Measurements from ENCODE around the gene DDX10.
A peak's percentile ranks its signal among the peaks of the same experiment; 100 is the strongest.

Gene DDX10

DNA sequence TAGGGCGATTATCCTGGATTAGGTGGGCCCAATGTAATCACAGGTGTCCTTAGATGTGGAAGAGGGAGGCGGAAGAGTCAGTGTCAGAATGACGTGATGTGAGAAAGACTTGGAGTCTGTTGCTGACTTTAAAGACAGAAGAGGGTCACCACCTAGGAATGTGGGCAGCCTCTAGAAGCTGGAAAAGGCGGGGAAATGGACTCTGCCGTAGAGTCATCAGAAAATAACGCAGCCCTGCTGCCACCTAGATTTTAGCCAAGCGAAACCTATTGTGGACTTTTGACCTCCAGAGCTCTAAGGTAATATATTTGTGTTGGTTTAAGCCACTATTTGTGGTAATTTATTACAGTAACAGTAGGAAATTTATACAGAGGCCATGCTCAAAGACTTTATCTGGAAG lies 4.8 kb downstream of the DDX10 start:
- Histone ChIP-seq H3K4me3 (no peak overlapping the region), H3K27me3 (ENCODE audit: low read depth) (no peaks in the 10 kb centered on the region), H3K36me3 (replicated peaks) (peaks cover 6% of the 10 kb centered on the region), H3K9me3 (no peaks in the 10 kb centered on the region), H3K4me1 (peaks cover 33% of the 10 kb centered on the region)
- no peak for DNase-seq (ENCODE audit: low spot score in 2 of 2)
- in situ Hi-C loops (cut with MboI; ENCODE audit: low sequenced_read_pairs), result loop anchor here (10.0 to 25.0 kb wide), 4 partner anchors 195 to 657 kb away; partner anchors contain the start of genes ATM, CUL5 and NPAT

DNA sequence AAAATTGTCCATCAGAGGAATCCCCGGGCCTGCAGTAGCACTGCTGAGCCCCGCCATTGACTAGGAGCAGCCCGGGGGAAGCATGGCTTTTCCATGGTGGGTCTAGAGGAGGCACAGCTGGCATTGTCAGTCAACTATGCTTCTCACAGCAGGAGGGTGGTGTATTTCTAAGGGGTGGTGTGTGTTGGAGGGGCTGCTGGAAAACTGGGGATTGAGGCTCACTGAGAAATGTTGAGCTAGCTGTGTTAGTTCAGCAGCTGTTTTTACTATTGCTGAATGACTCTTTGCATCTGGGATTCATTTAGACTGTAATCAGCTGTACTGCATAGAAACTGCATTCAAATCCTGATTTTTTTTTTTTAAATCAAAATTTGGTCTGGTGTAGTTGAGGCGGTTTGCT lies 5.6 kb downstream of the DDX10 start:
- no peak for DNase-seq (ENCODE audit: low spot score in 2 of 2)
- Histone ChIP-seq H3K9me3 (no peaks in the 10 kb centered on the region), H3K36me3 (replicated peaks) (peaks cover 13% of the 10 kb centered on the region), H3K4me1 (peaks cover 33% of the 10 kb centered on the region), H3K4me3 (no peak overlapping the region), H3K27me3 (ENCODE audit: low read depth) (no peaks in the 10 kb centered on the region)
- in situ Hi-C loops (cut with MboI; ENCODE audit: low sequenced_read_pairs), result loop anchor here (10.0 to 25.0 kb wide), 4 partner anchors 194 to 658 kb away; partner anchors contain the start of genes ATM, CUL5 and NPAT

DNA sequence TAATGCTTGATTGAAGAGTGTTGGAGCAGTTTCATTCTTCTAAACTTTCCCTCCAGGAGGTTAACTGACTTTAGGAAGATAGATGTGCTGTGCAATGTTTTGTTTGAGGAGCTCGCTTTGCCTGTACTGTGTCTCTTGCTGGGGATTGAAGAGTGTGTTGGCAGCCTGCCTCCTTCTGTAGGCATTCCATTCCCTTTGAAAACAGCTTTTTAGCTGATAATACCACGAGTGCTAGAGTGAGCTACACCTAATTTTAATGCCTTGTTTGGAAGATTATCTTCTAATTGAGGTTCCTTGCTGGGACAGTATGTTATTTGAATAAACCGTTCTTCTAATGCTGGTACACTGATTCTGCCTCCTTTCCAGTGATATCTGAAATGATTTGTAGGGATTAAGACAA lies 7.2 kb downstream of the DDX10 start:
- peak; percentile 73 to 91 for DNase-seq (ENCODE audit: low spot score in 2 of 2)
- H3K4me3 ChIP-seq, result no peak overlapping the region
- H3K4me1 ChIP-seq, result peaks cover 16% of the 10 kb centered on the region
- no peaks in the 10 kb centered on the region for H3K9me3 ChIP-seq
- H3K27me3 ChIP-seq (ENCODE audit: low read depth), result no peaks in the 10 kb centered on the region
- in situ Hi-C loops (cut with MboI; ENCODE audit: low sequenced_read_pairs), result loop anchor here (10.0 to 25.0 kb wide), 4 partner anchors 193 to 660 kb away; partner anchors contain the start of genes ATM, CUL5 and NPAT
- H3K36me3 ChIP-seq (replicated peaks), result peaks cover 26% of the 10 kb centered on the region

DNA sequence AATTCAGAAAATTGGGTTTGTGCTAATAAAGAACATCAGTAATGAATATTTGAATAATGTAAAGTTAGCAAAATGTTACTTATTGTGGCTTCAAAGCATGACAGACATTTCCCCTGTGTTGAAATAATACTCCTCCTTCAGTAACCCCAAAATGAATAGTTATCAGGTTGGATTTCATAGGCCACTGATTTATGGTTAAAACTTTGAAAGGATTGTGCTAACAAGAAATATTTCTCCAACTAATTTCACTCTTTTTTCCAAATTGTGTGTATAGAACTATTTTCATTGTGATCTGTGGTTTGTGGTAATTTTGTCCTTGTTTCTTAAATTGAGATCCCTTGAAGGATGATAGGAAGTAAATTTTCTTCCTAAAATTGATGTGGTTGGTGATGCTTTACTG lies 7.9 kb downstream of the DDX10 start:
- in situ Hi-C loops (cut with MboI; ENCODE audit: low sequenced_read_pairs), result loop anchor here (10.0 to 25.0 kb wide), 4 partner anchors 192 to 660 kb away; partner anchors contain the start of genes ATM, CUL5 and NPAT
- Histone ChIP-seq H3K36me3 (replicated peaks) (peaks cover 33% of the 10 kb centered on the region), H3K4me3 (no peak overlapping the region), H3K9me3 (no peaks in the 10 kb centered on the region), H3K27me3 (ENCODE audit: low read depth) (no peaks in the 10 kb centered on the region), H3K4me1 (peaks cover 11% of the 10 kb centered on the region)
- no peak for DNase-seq (ENCODE audit: low spot score in 2 of 2)

DNA sequence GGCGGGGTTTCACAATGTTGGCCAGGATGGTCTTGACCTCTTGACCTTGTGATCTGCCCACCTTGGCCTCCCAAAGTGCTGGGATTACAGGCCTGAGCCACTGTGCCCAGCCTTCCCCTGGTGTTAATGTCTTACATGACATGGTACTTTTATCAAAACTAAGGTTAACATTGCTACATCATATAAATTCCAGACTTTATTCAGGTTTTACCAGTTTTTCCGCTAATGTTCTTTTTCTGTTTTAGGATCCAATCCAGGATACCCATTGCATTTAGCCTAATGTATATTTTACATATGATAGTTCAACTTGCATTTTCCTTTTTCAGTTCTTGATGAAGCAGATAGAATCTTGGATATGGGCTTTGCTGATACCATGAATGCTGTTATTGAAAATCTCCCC lies 14.2 kb downstream of the DDX10 start:
- peaks cover 49% of the 10 kb centered on the region for H3K36me3 ChIP-seq (replicated peaks)
- in situ Hi-C loops (cut with MboI; ENCODE audit: low sequenced_read_pairs), result loop anchor here (10.0 to 25.0 kb wide), 2 partner anchors 186 to 1008 kb away; no protein-coding TSS in a partner anchor
- H3K9me3 ChIP-seq, result no peaks in the 10 kb centered on the region
- DNase-seq (ENCODE audit: low spot score in 2 of 2), result no peak
- no peaks in the 10 kb centered on the region for H3K4me1 ChIP-seq
- H3K4me3 ChIP-seq, result no peak overlapping the region
- H3K27me3 ChIP-seq (ENCODE audit: low read depth), result no peaks in the 10 kb centered on the region

DNA sequence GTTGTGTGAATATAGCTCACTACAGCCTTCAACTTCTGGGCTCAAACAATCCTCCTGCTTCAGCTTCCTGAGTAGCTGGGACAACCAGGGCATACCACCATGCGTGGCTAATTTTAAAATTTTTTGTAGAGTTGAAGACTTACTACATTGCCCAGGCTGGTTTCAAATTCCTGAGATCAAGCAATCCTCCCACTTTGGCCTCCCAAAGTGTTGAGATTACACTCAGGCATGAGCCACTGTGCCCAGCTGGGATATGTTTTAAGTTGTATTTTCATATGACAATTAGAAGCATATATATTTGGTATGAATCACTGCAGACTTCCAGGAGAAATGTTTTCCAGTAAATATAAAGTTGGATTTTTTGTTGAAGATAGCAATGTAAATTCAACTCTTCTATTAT lies 15.4 kb downstream of the DDX10 start:
- Histone ChIP-seq H3K4me1 (no peaks in the 10 kb centered on the region), H3K27me3 (ENCODE audit: low read depth) (no peaks in the 10 kb centered on the region), H3K36me3 (replicated peaks) (peaks cover 41% of the 10 kb centered on the region), H3K4me3 (no peak overlapping the region), H3K9me3 (no peaks in the 10 kb centered on the region)
- DNase-seq (ENCODE audit: low spot score in 2 of 2), result no peak
- in situ Hi-C loops (cut with MboI; ENCODE audit: low sequenced_read_pairs), result loop anchor here (25.0 kb wide), 1 partner anchor 1007 kb away; no protein-coding TSS in a partner anchor

DNA sequence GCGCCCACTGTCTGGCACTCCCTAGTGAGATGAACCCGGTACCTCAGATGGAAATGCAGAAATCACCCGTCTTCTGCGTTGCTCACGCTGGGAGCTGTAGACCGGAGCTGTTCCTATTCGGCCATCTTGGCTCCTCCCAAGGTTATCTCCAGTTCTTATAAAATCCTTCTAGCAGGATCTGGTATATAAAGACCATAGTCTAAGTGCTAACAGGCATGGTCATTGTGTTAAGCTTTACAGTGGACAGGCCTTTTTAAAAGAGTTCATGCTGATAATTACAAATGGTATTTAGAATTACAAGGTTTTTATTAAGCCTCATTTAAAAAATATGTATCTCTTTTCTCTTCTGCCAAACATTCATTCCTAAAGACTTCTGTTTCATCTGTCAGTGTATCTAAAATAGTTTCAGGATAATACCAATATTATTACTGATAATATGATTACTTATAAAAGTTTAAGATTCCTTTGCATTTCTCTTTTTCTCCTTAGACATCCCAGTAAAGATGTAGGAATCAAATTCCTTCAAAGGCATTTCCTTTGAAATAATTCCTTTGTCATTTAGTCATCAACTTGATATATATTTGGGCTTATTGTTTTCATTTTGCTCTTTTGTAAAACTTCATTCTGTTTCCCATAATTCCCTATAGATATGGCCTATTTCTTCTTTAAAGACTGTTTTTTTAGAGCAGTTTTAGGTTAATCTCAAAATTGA lies 20.7 kb downstream of the DDX10 start:
- peaks cover 17% of the 10 kb centered on the region for H3K36me3 ChIP-seq (replicated peaks)
- no peaks in the 10 kb centered on the region for H3K9me3 ChIP-seq
- peaks cover 8% of the 10 kb centered on the region for H3K4me1 ChIP-seq
- DNase-seq (ENCODE audit: low spot score in 2 of 2), result no peak
- no peaks in the 10 kb centered on the region for H3K27me3 ChIP-seq (ENCODE audit: low read depth)
- in situ Hi-C loops (cut with MboI; ENCODE audit: low sequenced_read_pairs), result loop anchor here (25.0 kb wide), 1 partner anchor 1002 kb away; no protein-coding TSS in a partner anchor
- no peak overlapping the region for H3K4me3 ChIP-seq

DNA sequence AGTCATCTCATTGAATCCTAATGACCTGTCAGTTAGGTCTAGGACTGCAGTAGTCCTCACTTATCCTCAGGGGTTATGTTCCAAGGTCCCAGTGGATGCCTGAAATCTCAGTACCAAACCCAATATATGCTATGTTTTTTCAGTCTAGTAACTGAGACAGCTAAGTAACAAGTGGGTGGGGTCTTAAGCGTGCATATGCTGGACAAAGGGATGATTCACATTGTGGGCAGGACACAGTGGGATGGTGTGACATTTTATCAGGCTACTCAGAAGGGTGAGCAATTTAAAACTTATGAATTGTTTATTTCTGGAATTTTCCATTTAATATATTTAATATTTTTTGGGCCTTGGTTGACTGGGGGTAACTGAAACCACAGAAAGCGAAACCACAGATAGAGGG lies 29.0 kb downstream of the DDX10 start:
- H3K4me1 ChIP-seq, result peaks cover 2% of the 10 kb centered on the region; the same call in 1 of the 2 replicates
- no peaks in the 10 kb centered on the region for H3K9me3 ChIP-seq
- no peaks in the 10 kb centered on the region for H3K27me3 ChIP-seq (ENCODE audit: low read depth)
- in situ Hi-C loops (cut with MboI; ENCODE audit: low sequenced_read_pairs), result loop anchor here (25.0 kb wide), 1 partner anchor 993 kb away; no protein-coding TSS in a partner anchor
- DNase-seq (ENCODE audit: low spot score in 2 of 2), result no peak
- no peak overlapping the region for H3K4me3 ChIP-seq
- H3K36me3 ChIP-seq (replicated peaks), result peaks cover 33% of the 10 kb centered on the region

DNA sequence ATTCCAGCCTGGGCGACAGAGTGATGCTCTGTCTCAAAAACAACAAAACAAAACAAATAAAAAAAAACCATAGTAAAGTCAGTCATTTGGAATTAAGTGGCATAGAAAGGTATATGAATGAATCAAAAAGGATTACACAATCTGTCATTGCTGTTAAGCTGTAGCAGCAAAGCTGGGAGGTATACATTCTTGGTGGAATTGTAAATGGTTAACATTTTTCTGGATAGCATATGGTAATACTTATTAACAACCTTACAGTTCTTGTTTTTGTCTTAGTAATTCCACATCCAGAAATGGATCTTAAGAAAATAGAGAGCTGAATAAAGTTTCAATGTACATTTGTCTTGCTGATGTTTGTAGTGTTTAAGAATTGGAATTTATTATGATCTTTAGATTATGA lies 30.0 kb downstream of the DDX10 start:
- DNase-seq (ENCODE audit: low spot score in 2 of 2), result no peak
- Histone ChIP-seq H3K4me1 (no peaks in the 10 kb centered on the region), H3K9me3 (no peaks in the 10 kb centered on the region), H3K4me3 (no peak overlapping the region), H3K36me3 (replicated peaks) (peaks cover 33% of the 10 kb centered on the region), H3K27me3 (ENCODE audit: low read depth) (no peaks in the 10 kb centered on the region)
- in situ Hi-C loops (cut with MboI; ENCODE audit: low sequenced_read_pairs), result loop anchor here (25.0 kb wide), 1 partner anchor 992 kb away; no protein-coding TSS in a partner anchor

DNA sequence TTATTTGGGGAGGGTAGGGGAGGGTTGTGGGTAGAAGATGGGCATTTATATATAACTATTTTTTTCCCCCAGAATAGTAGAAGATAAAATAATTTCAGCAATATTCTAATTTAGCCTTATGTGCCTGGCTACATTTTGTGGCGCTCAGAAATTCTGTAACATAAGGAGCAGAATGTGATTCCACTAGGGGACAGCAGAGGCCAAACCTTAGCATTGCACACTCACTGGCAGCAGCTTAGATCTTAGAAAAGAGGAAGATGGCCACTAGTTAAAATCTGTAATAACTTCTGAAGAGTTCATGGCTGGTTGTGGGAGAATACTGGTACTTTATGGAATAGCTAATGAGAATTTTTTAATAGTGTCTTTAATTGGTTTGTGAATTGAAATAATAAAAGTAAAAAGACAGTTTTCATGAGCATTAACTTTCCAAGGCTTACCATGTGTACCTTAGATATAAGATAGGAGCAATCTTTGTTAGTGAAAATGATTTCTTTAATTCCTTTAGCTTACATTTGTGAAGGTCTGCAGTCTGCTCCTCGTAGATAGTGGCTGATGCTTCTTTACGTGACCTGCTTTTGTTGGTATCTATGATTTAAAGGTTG lies 33.1 kb downstream of the DDX10 start:
- no peaks in the 10 kb centered on the region for H3K9me3 ChIP-seq
- no peaks in the 10 kb centered on the region for H3K4me1 ChIP-seq
- DNase-seq (ENCODE audit: low spot score in 2 of 2), result peak; percentile 65 to 67
- peaks cover 26% of the 10 kb centered on the region for H3K36me3 ChIP-seq (replicated peaks)
- in situ Hi-C loops (cut with MboI; ENCODE audit: low sequenced_read_pairs), result loop anchor here (25.0 kb wide), 1 partner anchor 989 kb away; no protein-coding TSS in a partner anchor
- no peak overlapping the region for H3K4me3 ChIP-seq
- H3K27me3 ChIP-seq (ENCODE audit: low read depth), result no peaks in the 10 kb centered on the region

DNA sequence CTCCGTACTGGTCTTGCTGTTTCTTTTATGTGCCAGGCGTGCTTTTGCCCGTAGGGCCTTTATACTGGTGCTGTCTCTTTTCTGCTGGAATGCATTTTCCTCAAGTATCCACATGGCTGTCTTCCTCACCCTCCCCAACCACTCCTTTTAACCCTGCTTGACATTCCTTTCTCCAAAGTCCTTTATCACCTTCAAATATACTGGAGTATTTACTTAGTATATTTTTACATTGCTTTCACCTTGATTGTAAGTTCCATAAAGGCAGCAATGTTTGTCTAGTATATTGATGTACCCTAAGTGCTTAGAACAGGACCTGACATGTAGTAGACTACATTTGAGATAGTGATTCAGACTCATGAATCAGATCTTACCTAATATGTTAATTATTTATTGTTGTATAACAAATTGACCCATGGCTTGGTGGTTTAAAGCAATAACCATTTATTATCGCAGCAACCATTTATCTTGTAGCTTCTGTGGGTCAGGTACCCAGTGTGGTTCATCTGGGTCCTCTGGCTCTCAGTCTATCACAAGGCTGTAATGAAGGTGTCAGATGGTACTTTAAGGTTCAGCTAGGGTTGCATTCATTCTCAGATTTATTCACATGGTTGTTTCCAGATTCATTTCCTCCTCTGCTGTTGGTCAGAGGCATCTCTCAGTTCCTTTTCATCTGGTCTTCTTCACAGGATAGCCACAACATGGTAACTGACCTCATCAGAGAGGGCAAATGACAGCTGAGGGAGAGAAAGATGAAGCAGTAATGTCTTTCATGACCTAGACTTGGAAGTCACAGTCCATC lies 34.2 kb downstream of the DDX10 start:
- in situ Hi-C loops (cut with MboI; ENCODE audit: low sequenced_read_pairs), result loop anchor here (25.0 kb wide), 1 partner anchor 988 kb away; no protein-coding TSS in a partner anchor
- no peak overlapping the region for H3K4me3 ChIP-seq
- H3K9me3 ChIP-seq, result no peaks in the 10 kb centered on the region
- peaks cover 1% of the 10 kb centered on the region; the same call in 1 of the 2 replicates for H3K4me1 ChIP-seq
- H3K27me3 ChIP-seq (ENCODE audit: low read depth), result no peaks in the 10 kb centered on the region
- DNase-seq (ENCODE audit: low spot score in 2 of 2), result no peak
- H3K36me3 ChIP-seq (replicated peaks), result peaks cover 17% of the 10 kb centered on the region

DNA sequence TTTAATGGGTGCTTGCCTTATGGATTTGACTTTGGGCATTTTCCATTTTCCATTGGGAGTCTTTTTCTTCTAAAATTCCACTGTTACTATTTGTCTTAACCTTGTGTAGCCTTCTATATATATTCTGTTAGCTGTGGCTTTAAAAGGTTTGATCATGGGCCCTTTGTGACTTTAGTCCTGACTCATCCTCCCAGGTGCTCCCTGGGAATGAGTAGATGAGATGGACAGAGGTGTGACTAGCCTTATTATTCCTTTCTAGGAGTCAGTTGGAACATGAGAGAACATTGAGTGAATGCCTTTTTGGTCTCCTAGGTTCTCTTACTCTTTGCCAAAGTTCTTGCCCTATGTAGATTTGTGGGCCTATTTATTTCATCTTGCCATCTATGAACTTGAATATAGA lies 39.0 kb downstream of the DDX10 start:
- Histone ChIP-seq H3K4me3 (no peak overlapping the region), H3K9me3 (no peaks in the 10 kb centered on the region), H3K4me1 (peaks cover 27% of the 10 kb centered on the region), H3K36me3 (replicated peaks) (peaks cover 33% of the 10 kb centered on the region), H3K27me3 (ENCODE audit: low read depth) (no peaks in the 10 kb centered on the region)
- in situ Hi-C loops (cut with MboI; ENCODE audit: low sequenced_read_pairs), result loop anchor here (25.0 kb wide), 1 partner anchor 333 kb away; no protein-coding TSS in a partner anchor
- DNase-seq (ENCODE audit: low spot score in 2 of 2), result no peak

DNA sequence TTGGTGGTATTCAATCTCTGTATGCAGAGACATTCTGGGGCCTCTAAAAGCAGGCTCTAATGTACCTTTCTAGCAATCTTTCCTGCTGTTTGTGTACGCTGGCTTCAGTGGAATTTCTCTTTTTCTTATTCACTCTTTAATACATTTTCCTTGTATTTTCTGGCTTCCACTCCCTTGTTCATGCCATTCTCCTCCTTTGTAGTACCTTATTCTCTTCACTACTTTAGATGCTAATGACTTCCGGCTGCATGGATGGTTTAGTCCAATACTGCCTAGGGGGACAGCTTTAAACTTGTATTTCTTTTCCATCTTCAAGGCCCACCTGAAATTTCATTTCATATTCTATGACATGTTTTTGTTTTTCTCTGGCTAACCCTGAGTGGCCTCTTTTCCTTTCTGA lies 40.2 kb downstream of the DDX10 start:
- in situ Hi-C loops (cut with MboI; ENCODE audit: low sequenced_read_pairs), result loop anchor here (25.0 kb wide), 1 partner anchor 332 kb away; no protein-coding TSS in a partner anchor
- H3K36me3 ChIP-seq (replicated peaks), result peaks cover 28% of the 10 kb centered on the region
- peak; percentile 48 to 81 for DNase-seq (ENCODE audit: low spot score in 2 of 2)
- no peaks in the 10 kb centered on the region for H3K9me3 ChIP-seq
- H3K27me3 ChIP-seq (ENCODE audit: low read depth), result no peaks in the 10 kb centered on the region
- peaks cover 27% of the 10 kb centered on the region for H3K4me1 ChIP-seq
- no peak overlapping the region for H3K4me3 ChIP-seq
